Caki2 (cell line): ENCODE results near the gene UBXN2A. TPM values are rescaled to one million over a fixed set of nuclear protein-coding genes. Genes with fewer than 3 reads are reported as not detected.
"Not testable (repeated sequence)": the region's sequence is repeated elsewhere in the genome, so short reads cannot be mapped to it uniquely, and the experiment has no call there.

ENCODE experiments used
- DNase-seq: peaks from one replicate; pipeline ENCODE4 v3.0.0-alpha.2; 2015; ENCODE audit warnings: low read depth
- in situ Hi-C: cut with HindIII; loops from 2 replicates; pipeline ENCODE4 v1.10.0; 2016; ENCODE audit warnings: low sequenced_read_pairs, low pct_unique_long_range_greater_than_20kb, mixed read lengths
- total RNA-seq: library from RNA; depleted of rRNA; stranded (reverse); fragments of >200 nt; shearing (Covaris generic); gene quantifications from 2 replicates; pipeline ENCODE4 v1.2.3, GENCODE V29; 2014; ENCODE audit warnings: low replicate concordance

The UBXN2A gene
- total RNA-seq, 1 experiment from 2014 or later, result 16.0 TPM

- in situ Hi-C loops, result no loop called here
- DNase-seq, result peak; percentile 58
Measured at GRCh38 chr2:24008672-24009366, 68.6 kb downstream of the UBXN2A start.

DNA sequence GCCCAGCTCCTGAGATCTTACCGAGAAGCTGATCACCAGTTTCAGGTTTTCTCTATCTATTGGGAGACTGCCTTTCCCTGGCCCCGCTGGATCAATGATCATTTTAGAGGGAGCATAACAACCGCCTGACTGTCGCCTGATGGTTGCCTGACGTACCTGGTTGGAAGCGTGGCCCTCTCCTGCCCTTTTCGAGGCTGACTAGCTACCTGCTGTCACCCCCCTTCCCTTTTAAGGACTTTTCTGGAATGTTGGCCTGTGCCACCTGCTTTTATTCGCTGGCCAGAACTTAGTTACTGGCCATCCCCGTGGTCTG is 69.1 kb downstream of the UBXN2A start:
- DNase-seq, result no peak
- in situ Hi-C loops, result no loop called here

DNA sequence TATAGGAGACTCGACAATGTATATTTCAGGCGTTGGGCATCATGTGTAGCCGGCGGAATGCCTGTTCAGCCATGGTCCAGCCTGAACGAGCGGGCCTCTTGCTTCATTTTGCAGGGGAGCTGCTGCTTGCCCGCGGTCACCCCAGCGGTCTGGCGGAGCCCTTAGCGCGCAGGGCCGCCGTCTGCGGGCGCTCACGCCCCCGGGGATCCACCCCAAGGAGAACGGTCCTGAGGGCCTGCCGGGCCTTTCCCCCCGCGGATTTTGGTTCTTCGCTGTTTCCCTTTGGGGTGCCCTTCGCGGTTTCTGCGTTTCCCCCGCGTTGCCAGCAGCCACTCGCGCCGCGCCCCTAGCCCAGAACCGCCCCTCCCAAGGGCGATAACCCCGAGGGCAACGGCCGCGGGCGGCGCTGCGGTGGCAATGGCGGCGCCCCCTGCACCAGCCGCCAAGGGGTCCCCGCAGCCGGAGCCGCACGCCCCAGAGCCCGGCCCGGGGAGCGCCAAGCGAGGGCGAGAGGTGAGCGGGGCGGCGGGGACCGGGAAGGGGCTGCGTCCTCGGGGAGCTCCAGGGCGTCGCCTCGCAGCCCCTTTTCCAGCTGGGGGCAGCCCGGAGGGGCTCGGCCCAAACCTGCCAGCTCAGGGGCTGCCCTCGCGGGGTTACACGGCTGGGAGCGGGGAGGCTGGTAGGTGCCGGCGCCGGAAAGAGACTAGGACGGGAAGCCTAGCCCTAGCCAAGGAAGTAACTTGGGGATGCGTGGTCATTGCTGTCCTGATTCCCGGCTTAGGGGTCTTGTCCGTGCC is 69.6 kb downstream of the UBXN2A start, which contains the start of gene MFSD2B:
Gene MFSD2B (plus strand): TSS at position 406 of the 797 bp plus-strand sequence. CDS start 12 bp downstream, at position 418.
- in situ Hi-C loops, result no loop called here
- no peak for DNase-seq

GRCh38 chr2:24010477-24011249 is 70.4 kb downstream of the UBXN2A start:
- no peak for DNase-seq
- in situ Hi-C loops, result no loop called here

DNA sequence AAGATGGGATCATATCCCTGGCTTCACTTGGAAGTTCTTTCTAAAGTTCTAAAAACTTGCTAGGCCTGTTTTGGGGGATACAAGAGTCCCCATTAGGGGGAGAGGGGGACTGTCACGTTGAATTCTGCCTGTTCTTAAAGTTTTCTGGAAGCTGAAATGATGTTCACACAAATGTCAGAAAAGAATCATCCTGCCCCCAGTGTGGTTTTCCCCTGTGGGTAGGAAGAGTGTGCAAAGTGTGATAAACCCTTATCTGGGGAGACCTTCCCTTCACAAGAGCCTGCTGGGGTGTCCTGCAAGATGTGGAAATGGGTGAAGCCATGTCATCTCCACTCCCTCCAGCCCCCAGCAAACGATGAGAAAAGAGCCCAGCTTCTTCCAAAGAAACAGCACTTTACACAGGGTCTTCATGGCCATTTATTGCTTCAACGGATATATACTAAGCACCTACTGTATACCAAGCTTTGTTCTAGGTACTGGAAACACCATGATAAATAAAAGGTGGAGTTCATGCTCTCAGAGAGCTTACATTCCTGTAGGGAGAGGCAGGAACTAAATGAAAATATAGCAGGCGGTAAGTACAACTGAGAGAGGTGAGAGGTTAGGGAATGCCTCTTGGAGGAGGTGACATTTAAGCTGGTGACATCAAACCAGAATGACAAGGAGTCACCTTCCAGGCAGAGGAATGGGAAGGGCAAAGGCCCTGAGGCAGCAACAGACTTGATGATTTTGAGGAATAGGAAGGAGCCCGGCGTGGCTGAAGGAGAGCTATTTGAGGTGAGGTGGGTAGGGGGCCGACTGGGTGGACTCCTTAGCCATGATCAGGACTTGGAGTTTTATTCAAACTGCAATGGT is 71.2 kb downstream of the UBXN2A start:
- in situ Hi-C loops, result no loop called here
- no peak for DNase-seq

- in situ Hi-C loops, result no loop called here
- no peak for DNase-seq
Measured at GRCh38 chr2:24012521-24013188, 72.4 kb downstream of the UBXN2A start.

DNA sequence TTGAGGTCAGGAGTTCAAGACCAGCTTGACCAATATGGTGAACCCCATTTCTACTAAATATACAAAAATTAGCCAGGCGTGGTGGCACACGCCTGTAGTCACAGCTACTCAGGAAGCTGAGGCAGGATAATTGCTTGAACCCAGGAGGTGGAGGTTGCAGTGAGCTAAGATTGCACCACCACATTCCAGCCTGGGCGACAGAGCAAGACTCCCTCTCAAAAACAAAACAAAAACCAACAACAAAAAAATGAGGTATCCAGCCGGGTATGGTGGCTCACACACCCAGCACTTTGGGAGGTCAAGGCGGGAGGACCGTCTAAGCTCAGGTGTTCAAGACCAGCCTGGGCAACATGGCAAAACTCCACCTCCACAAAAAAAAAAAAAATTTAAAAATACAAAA is 74.6 kb downstream of the UBXN2A start:
- peak; percentile 62 for DNase-seq
- in situ Hi-C loops, result not testable (repeated sequence)

- DNase-seq, result peak; percentile 94
- in situ Hi-C loops, result no loop called here
Measured at GRCh38 chr2:24015562-24016375, 75.5 kb downstream of the UBXN2A start.

DNA sequence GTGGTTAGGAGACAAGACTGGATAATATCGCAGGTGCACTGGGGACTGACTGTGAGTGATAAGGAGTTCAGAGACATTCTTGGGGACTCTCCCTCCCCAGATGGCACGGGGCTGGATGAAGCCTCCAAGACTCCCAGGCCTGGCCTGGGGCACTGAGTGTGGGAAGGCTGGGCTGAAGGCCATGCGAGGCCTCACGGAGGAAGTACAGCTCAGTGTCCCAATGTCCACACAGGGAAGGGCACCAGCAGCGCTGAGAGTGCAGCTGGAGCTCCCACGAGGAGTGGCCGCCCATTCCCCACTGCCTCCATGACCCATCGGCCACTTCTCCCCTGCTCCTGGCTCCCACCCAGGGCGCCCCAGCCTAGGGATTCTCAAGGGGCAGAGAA is 76.1 kb downstream of the UBXN2A start:
- in situ Hi-C loops, result no loop called here
- DNase-seq, result no peak

DNA sequence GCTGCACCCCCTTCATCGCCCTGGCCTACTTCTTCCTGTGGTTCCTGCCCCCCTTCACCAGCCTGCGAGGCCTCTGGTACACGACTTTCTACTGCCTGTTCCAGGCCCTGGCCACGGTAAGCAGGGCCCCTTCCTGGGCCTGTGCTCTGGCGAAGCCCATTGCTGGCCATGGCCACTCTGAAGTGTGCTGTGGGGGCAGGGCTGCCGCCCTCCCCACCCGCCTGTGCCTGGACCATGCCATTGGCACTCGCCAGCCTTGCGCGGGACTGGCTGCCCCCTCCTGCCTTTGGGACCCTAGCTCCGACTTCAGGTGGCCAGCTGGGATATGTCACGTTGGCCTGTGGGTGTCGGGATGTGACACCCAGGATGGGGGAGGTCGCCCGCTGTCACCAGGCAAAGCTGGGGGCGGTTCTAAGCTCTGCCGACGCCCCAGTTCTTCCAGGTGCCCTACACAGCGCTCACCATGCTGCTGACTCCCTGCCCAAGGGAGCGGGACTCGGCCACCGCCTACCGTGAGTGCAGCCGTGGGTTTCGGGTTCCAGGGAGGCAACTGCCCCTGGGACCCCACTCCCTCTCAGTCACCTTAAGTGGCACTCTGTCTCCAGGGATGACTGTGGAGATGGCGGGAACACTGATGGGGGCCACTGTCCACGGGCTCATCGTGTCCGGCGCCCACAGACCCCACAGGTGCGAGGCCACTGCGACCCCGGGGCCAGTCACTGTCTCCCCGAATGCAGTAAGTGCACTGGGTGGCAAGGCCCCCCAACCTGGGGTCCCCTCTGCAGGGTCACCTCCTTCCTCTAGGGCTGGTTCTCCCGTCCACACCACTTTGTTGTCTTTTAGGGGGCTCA is 76.8 kb downstream of the UBXN2A start:
- DNase-seq, result no peak
- in situ Hi-C loops, result no loop called here

- in situ Hi-C loops, result no loop called here
- no peak for DNase-seq
Measured at GRCh38 chr2:24017711-24018110, 77.4 kb downstream of the UBXN2A start.

DNA sequence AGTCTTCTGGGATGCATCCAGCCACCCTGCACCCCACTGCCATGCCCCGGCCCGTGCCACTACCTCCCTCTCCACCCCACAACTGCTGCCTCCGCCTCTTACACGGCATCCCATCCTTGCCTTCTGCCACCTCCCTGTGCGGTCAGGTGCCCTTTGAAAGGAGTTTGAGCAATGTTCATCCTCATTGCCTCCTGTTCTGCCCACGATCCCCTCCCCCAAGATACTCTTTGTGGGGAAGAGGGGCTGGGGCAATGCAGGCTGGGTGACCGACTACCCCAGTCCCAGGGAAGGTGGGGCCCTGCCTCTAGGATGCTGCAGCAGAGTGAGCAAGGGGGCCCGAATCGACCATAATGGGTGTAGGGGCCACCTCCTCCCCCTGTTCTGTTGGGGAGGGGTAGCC is 78.0 kb downstream of the UBXN2A start:
- in situ Hi-C loops, result no loop called here
- no peak for DNase-seq

DNA sequence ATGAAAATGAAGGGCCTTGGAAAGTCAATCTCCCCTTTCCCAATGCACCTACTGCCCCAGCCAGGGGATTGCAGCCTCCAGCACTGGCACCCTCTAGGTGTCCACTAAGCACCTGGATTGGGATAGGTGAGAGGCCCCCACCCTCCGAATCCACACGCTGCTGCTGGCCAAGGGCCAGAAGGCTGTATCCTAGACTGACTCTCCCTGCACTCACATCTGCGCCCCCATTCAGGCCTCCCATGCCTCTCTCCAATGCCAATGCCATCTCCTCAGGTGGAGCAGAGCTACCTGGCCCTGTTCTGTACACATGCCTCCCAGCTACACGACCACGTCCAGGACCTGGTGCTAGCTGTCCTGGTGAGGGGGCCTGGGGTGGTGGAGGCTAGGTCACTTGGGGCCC is 79.5 kb downstream of the UBXN2A start:
- in situ Hi-C loops, result no loop called here
- no peak for DNase-seq

DNA sequence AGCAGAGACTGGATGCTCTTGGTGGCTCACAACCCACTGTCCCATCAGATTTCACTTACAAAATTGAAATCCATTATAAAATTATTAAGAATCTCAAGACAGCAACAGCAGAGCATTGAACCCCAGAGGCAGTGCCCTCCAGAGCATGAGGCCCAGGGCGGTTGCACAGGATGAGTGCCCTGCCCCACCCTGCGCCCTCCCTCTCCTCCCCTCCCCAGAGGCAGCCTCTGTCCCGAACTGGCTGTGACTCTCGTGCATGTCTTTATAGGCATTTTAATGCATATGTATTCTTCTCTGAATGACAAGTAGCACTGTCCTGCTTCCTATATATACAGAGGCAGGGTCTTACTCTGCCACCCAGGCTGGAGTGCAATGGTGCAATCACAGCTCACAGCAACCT is 80.0 kb downstream of the UBXN2A start:
- in situ Hi-C loops, result no loop called here
- DNase-seq, result no peak

DNA sequence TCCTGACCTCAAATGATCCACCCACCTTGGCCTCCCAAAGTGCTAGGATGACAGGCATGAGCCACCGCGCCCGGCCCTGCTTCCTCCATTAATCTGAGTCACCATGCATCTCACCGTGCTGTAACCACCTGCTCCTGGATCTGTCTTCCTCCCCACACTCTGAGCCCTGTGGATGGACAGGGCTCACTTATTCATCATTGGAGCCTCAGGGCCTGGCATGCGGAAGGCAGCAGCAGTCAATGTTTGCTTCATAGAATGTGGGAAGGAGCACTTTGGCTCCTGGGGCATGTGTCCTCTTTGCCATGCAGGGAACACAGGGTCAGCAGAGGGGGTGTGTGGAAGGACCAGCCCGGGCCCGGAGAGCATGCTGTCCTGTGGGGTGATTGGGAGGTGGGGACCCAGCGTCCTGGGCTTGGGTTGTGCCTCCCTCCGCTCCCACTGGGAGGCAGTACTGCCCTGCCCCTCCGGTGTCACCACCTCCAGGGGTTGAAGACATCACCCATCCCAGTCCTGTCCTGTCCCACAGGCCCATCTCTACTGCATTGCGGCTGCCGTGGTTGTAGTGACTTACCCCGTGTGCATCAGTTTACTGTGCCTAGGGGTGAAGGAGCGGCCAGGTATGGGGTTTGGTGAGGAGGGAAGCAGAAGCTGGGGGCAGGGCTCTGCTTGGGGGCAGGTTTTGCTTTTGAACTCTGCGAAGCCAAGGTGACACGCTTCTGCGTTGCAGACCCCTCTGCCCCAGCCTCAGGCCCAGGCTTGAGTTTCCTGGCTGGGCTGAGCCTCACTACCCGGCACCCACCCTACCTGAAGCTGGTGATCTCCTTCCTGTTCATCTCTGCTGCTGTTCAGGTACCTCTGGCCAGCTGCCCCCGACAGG is 81.1 kb downstream of the UBXN2A start:
- DNase-seq, result peak; percentile 44
- in situ Hi-C loops, result no loop called here
